B cell (primary cell): ENCODE data around the gene DFFA.

ENCODE experiments used
- EZH2 ChIP-seq: IDR thresholded peaks from 2 replicates; pipeline ENCODE4 v1.6.1; 2012; ENCODE audit warnings: borderline replicate concordance, low read depth, mild to moderate bottlenecking, moderate library complexity, low read length; ENCODE audit not compliant: insufficient read depth, poor library complexity, severe bottlenecking
- TF ChIP-seq, protein P1 (sequence below): fragments of 200-600 bp; IDR thresholded peaks from one replicate; pipeline ENCODE4 v1.8.0; 2022; ENCODE audit warnings: antibody characterized with exemption, mild to moderate bottlenecking

DNA sequence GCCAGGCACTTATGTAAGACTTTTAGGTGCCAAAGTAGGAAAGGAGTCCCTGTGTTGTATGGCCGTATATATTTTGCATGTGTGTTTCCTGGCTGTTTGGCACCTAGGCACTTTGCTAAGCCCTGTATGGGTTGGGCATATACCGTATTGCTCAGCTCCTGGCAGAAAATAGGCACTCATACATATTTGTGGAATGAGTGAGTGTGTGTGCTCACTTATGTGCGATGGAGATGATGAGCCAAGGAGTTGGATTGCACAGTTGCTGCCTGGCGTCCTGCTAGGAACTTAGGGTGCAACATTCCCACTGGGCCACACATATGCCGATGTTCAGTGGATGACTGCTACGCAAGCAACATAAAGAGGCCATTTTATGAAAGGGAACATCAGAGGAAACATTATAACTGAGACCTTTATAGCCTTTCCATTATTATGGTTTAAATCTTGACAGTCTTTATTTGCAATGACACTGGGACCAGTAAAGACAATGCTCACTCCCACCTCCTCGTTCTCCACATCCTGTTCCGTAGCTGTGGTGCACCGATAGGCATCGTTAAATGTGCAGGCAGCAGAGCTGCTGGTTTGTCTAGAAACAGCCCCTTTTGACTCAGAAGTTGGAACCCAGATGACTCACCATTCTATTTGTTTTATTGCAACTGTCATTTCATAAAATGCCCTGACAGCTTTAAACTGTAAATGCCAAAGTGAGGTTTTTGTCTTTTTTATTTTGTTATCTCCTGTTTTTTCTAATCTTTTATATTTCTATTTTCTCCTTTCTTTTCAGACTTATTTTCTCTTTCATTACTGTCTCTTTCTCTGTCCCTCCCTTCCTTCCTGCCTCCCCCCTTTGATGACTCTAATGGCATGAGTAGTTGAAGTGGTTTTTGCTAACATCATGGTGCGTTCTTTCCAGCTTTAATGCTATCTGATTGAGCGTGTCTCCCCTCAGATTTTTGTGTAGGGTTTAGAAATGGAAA is 38.5 kb upstream of the DFFA start:
- TF ChIP-seq, protein P1, sequence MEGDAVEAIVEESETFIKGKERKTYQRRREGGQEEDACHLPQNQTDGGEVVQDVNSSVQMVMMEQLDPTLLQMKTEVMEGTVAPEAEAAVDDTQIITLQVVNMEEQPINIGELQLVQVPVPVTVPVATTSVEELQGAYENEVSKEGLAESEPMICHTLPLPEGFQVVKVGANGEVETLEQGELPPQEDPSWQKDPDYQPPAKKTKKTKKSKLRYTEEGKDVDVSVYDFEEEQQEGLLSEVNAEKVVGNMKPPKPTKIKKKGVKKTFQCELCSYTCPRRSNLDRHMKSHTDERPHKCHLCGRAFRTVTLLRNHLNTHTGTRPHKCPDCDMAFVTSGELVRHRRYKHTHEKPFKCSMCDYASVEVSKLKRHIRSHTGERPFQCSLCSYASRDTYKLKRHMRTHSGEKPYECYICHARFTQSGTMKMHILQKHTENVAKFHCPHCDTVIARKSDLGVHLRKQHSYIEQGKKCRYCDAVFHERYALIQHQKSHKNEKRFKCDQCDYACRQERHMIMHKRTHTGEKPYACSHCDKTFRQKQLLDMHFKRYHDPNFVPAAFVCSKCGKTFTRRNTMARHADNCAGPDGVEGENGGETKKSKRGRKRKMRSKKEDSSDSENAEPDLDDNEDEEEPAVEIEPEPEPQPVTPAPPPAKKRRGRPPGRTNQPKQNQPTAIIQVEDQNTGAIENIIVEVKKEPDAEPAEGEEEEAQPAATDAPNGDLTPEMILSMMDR: no peak
- no peak for TF ChIP-seq EZH2
